Stimulated activated effector memory CD8-positive, alpha-beta T cell treated with anti-CD3 and anti-CD28 coated beads, Interleukin-12 subunit alpha, Interleukin-12 subunit beta, amount 100 ng/mL, for 72 hours (primary cell): ENCODE measurements around the gene SMAP2.
"Not testable (repeated sequence)": the region's sequence is repeated elsewhere in the genome, so short reads cannot be mapped to it uniquely, and the experiment has no call there.

Experiments
- ATAC-seq: fragments of 150-1000 bp; cut with Tn5 transposase; 2 replicates; pipeline ENCODE4 v1.10.0; 2021
- DNase-seq, 2 donors: peaks; one replicate each; pipeline ENCODE4 v3.0.0; 2021 to 2022; ENCODE audit warnings: low spot score in 2 of 2
- H3K27ac Mint-ChIP-seq: one replicate; pipeline ENCODE4 v1.8.0; 2022; ENCODE audit warnings: mild to moderate bottlenecking, mixed read lengths
- H3K36me3 Mint-ChIP-seq: one replicate; pipeline ENCODE4 v1.8.0; 2022; ENCODE audit warnings: mild to moderate bottlenecking, mixed read lengths
- H3K4me1 Mint-ChIP-seq: one replicate; pipeline ENCODE4 v1.8.0; 2022; ENCODE audit warnings: mixed read lengths
- H3K4me3 Mint-ChIP-seq: one replicate; pipeline ENCODE4 v1.8.0; 2022; ENCODE audit warnings: mild to moderate bottlenecking, mixed read lengths
- H3K9me3 Mint-ChIP-seq: one replicate; pipeline ENCODE4 v1.8.0; 2022; ENCODE audit warnings: mixed read lengths

SMAP2 gene

DNA sequence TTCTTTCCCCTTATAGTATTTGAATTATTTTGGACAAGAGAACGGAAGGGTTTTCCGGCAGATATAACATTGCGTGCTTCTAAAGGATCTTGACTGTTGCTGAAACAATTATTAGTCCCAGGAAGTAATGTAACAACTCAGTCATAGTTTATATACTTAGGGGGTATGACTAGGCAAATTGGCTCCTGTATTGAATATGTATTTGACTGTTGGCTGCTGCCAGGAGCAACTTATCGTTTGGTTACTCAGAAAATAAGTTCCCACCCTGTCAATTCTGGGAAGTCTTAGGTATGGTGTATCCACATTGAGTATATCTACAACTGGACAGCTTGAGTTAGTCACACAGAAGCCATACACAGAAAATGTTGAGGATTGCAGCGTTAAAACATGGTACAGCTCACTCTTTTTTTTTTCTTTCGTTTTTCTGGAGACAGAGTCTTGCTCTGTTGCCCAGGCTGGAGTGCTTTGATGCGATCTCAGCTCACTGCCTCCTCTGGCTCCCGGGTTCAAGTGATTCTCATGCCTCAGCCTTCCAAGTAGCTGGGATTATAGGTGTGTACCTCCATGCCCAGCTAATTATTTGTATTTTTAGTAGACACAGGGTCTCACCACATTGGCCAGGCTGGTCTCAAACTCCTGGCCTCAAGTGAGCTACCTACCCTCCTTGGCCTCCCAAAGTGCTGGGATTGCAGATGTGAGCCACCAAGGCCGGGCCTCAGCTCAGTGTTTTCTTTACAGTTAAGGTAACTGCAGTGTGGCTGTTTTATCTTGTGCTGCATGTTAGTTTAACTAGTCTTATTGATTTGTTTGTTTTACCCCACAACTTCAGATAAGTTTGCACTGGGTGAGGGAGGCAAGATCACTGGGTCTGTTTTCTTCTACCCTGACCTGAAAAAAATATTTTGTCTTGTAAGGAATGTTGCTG is 10.2 kb downstream of the SMAP2 start:
- peak overlapping the region; percentile 84 for H3K4me3 Mint-ChIP-seq
- H3K36me3 Mint-ChIP-seq: peaks cover 96% of the 10 kb centered on the region
- H3K9me3 Mint-ChIP-seq: no peaks in the 10 kb centered on the region
- ATAC-seq (peak; percentile 78), DNase-seq (no peak)
- peaks cover 78% of the 10 kb centered on the region for H3K4me1 Mint-ChIP-seq
- H3K27ac Mint-ChIP-seq: peak overlapping the region; percentile 97

DNA sequence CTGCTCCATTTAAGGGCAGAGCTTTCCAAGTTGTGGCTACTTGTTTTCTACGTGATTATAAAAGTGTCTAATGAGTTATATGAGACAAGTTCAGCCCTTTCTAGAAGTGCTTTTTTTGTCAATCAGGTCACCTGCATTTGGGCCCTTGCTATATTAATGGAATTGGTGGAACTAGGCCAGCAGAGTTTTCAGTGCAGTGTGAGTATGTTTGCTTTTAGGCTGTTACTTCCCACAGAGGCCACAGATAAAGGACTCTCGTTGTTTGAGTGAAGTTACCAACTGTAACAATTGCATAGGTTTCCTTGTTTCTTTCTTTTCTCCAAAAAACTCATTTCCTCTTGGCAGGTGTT is 10.9 kb downstream of the SMAP2 start:
- peak overlapping the region; percentile 97 for H3K27ac Mint-ChIP-seq
- peak overlapping the region; percentile 84 for H3K4me3 Mint-ChIP-seq
- H3K4me1 Mint-ChIP-seq: peaks cover 79% of the 10 kb centered on the region
- ATAC-seq (no peak), DNase-seq (no peak)
- H3K9me3 Mint-ChIP-seq: no peaks in the 10 kb centered on the region
- peaks cover 96% of the 10 kb centered on the region for H3K36me3 Mint-ChIP-seq

DNA sequence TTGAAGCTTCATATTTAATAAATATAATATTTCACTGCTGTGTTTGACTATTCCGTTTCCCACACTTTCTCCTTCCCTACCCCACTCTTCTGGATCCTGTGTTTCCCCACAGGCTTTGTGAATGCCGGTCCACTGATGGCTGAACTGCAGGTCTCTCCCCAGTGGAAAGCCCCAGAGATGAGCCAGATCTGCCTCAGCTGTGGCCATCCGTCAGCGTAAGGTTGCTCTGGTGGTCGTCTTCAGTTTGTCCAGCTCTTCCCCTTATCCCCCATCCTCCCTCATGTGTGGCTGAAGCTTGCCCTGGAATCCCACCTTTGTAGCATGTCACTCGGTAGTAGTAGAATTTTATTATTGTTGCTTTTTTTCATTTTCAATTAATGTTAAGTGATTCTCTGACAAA is 11.4 kb downstream of the SMAP2 start:
- Mint-ChIP-seq H3K4me3 (peak overlapping the region; percentile 84), H3K4me1 (peaks cover 84% of the 10 kb centered on the region), H3K36me3 (peaks cover 96% of the 10 kb centered on the region), H3K9me3 (no peaks in the 10 kb centered on the region), H3K27ac (peak overlapping the region; percentile 97)
- ATAC-seq (no peak), DNase-seq (no peak)

GRCh38 chr1:40385437-40386358 is 12.2 kb downstream of the SMAP2 start:
- no peak for DNase-seq
- H3K9me3 Mint-ChIP-seq: no peaks in the 10 kb centered on the region

DNA sequence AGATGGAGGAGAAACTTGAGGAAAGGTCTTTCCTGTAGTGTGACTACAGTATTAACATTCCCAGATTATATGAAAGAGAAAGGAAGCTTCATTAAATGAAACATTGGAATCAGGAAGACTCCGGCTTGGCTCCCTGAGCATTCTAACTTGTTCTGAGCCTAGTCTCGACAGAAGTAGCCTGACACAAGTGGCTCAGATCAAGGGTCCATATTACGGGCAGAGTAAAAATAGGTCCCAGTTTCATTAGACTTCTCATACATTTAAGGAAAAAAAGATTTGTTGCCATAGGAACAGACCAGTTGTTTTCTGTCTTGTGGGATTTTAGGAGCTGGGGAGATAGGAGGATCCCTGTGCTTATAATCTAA is 12.8 kb downstream of the SMAP2 start:
- DNase-seq: no peak
- peaks cover 87% of the 10 kb centered on the region for H3K4me1 Mint-ChIP-seq
- H3K27ac Mint-ChIP-seq: peak overlapping the region; percentile 97
- ATAC-seq: no peak
- H3K4me3 Mint-ChIP-seq: peak overlapping the region; percentile 84
- no peaks in the 10 kb centered on the region for H3K9me3 Mint-ChIP-seq
- peaks cover 97% of the 10 kb centered on the region for H3K36me3 Mint-ChIP-seq

More at GRCh38 chr1:40385437-40386358, 12.2 kb downstream of the SMAP2 start:
- ATAC-seq: peak; percentile 80
- H3K4me3 Mint-ChIP-seq: peak overlapping the region; percentile 84
- H3K36me3 Mint-ChIP-seq: peaks cover 96% of the 10 kb centered on the region
- peak overlapping the region; percentile 97 for H3K27ac Mint-ChIP-seq
- peaks cover 88% of the 10 kb centered on the region for H3K4me1 Mint-ChIP-seq

DNA sequence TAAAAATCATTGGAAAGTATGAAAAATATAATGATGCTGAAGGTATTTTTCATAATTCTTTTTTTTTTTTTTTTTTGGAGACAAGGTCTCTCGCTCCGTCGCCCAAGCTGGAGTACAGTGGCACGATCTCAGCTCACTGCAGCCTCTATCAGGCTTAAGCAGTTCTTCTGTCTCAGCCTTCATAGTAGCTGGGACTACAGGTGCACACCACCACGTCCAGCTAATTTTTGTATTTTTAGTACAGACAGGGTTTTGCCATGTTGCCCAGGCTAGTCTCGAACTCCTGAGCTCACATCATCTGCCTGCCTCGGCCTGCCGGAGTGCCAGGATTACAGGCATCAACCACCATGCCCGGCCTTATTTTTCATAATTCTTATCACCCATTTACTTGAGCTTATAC is 13.3 kb downstream of the SMAP2 start:
- Mint-ChIP-seq H3K4me3 (peak overlapping the region; percentile 84), H3K36me3 (peaks cover 97% of the 10 kb centered on the region), H3K9me3 (no peaks in the 10 kb centered on the region), H3K4me1 (peaks cover 87% of the 10 kb centered on the region), H3K27ac (peak overlapping the region; percentile 97)
- no peak for DNase-seq
- no peak for ATAC-seq

- Mint-ChIP-seq H3K27ac (peak overlapping the region; percentile 97), H3K36me3 (peaks cover 97% of the 10 kb centered on the region), H3K4me3 (peak overlapping the region; percentile 84), H3K4me1 (peaks cover 80% of the 10 kb centered on the region)
- not testable (repeated sequence) for ATAC-seq, H3K9me3 Mint-ChIP-seq, DNase-seq
Observed at GRCh38 chr1:40387381-40388306, 14.1 kb downstream of the SMAP2 start.

GRCh38 chr1:40388456-40389321 is 15.2 kb downstream of the SMAP2 start:
- ATAC-seq, H3K9me3 Mint-ChIP-seq, DNase-seq: not testable (repeated sequence)
- Mint-ChIP-seq H3K4me3 (peak overlapping the region; percentile 84), H3K4me1 (peaks cover 77% of the 10 kb centered on the region), H3K27ac (peak overlapping the region; percentile 97), H3K36me3 (peaks cover 97% of the 10 kb centered on the region)

- H3K36me3 Mint-ChIP-seq: peaks cover 97% of the 10 kb centered on the region
- no peak for ATAC-seq
- H3K27ac Mint-ChIP-seq: peak overlapping the region; percentile 97
- H3K4me1 Mint-ChIP-seq: peaks cover 77% of the 10 kb centered on the region
- no peak for DNase-seq
- peak overlapping the region; percentile 84 for H3K4me3 Mint-ChIP-seq
- H3K9me3 Mint-ChIP-seq: no peaks in the 10 kb centered on the region
Observed at GRCh38 chr1:40389322-40389803, 15.8 kb downstream of the SMAP2 start.

GRCh38 chr1:40389871-40390560 is 16.5 kb downstream of the SMAP2 start:
- H3K9me3 Mint-ChIP-seq: no peaks in the 10 kb centered on the region
- ATAC-seq (no peak), DNase-seq (no peak)
- H3K4me1 Mint-ChIP-seq: peaks cover 77% of the 10 kb centered on the region
- peak overlapping the region; percentile 84 for H3K4me3 Mint-ChIP-seq
- peaks cover 97% of the 10 kb centered on the region for H3K36me3 Mint-ChIP-seq
- peak overlapping the region; percentile 97 for H3K27ac Mint-ChIP-seq

GRCh38 chr1:40390857-40391256 is 17.3 kb downstream of the SMAP2 start:
- Mint-ChIP-seq H3K4me3 (peak overlapping the region; percentile 84), H3K4me1 (peaks cover 76% of the 10 kb centered on the region), H3K27ac (peak overlapping the region; percentile 97), H3K9me3 (no peaks in the 10 kb centered on the region), H3K36me3 (peaks cover 95% of the 10 kb centered on the region)
- ATAC-seq: no peak
- no peak for DNase-seq

DNA sequence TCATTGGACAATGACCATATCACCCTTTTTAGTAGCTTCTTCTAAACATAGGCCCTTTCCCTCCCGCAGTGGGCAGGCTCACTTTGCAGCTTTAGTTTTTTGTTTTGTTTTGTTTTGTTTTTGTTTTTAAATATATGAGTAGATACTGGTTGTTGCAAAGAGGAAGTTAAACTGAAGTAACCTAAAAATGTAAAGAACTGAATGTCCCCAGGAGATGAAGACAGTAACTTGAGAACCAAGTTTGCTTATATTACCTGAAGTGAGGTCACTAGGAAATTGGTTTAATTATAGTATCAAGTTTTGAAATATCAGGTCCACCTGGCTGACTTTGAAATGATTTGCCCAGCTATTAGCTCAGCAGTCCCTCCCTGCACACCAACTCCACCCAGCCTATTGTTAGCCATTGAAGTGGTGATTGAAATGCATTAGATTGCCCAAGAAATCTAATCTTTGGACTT is 18.2 kb downstream of the SMAP2 start:
- H3K9me3 Mint-ChIP-seq: no peaks in the 10 kb centered on the region
- no peak for ATAC-seq
- peak overlapping the region; percentile 97 for H3K27ac Mint-ChIP-seq
- H3K4me1 Mint-ChIP-seq: peaks cover 71% of the 10 kb centered on the region
- peaks cover 94% of the 10 kb centered on the region for H3K36me3 Mint-ChIP-seq
- no peak for DNase-seq
- peak overlapping the region; percentile 84 for H3K4me3 Mint-ChIP-seq

DNA sequence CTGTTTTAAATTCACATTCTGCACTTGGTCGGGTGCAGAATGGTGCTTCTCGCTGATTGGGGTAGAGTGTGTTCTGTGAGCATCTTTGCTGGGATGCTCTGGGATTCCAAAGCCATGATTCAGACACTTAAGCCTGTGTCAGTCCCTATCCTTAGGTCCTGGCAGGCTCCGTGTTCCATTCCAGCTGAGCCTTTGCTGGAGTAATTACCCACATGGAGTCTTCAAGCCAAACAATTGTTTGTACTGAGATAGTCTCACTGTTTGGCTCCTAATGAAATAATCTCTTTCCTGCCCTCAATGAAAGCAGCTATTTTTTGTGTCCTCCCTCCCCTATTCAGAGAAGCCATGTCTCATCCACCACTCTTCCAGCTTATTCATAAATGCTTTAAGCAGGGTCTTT is 18.7 kb downstream of the SMAP2 start:
- peaks cover 66% of the 10 kb centered on the region for H3K4me1 Mint-ChIP-seq
- no peak overlapping the region for H3K4me3 Mint-ChIP-seq
- H3K27ac Mint-ChIP-seq: peak overlapping the region; percentile 97
- no peaks in the 10 kb centered on the region for H3K9me3 Mint-ChIP-seq
- DNase-seq: no peak
- ATAC-seq: no peak
- peaks cover 94% of the 10 kb centered on the region for H3K36me3 Mint-ChIP-seq
